NAMALWA (cell line): ENCODE results near the gene BORCS5.

Experiments
- DNase-seq: peaks from one replicate; pipeline ENCODE4 v3.0.0-alpha.2; 2015; ENCODE audit warnings: low spot score

BORCS5 gene

GRCh38 chr12:12353807-12354206 lies 3.1 kb upstream of the BORCS5 start:
- DNase-seq, result no peak

GRCh38 chr12:12356467-12356895 lies 397 bp upstream of the BORCS5 start:
- DNase-seq, result peak; percentile 24

GRCh38 chr12:12357719-12358461 lies 1.0 kb downstream of the BORCS5 start:
- DNase-seq, result peak; percentile 78

DNA sequence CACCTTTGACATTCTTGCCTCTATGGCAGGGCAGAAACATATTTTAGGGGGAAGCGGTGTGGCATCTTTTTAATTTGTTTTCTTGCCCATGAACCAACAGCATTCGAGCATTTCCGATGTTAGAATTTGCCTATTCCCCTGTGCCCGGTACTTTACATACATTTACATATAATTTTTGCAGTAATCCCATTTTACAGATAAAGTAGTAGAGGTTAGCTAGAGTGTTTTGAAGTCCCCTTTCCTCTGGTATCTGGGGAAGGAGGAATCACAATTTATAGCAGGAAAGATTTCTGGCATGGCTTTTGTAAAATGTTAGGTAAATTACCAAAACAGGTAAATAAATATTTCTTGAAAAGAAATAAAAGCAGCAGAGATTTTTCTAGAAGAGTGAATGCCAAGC lies 1.6 kb downstream of the BORCS5 start:
- peak; percentile 79 for DNase-seq

GRCh38 chr12:12364787-12365445 lies 8.0 kb downstream of the BORCS5 start:
- DNase-seq, result no peak

DNA sequence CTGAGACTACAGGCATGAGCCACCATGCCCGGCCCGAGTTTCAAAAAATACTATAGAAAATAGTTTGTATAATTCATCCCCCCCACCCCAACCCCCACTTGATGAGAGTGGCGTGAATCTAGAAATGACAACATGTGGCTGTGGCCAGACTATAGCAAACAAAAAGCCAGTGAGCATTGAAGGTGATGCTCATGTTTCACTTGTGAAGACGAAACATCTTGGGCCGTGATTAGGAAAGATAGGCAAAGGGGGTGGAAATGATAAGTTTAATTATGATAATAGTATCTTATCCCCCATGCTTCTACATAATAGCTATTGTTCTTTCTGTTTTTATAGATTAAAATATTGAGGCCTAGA lies 8.5 kb downstream of the BORCS5 start:
- no peak for DNase-seq

GRCh38 chr12:12365931-12366431 lies 9.1 kb downstream of the BORCS5 start:
- DNase-seq, result no peak

DNA sequence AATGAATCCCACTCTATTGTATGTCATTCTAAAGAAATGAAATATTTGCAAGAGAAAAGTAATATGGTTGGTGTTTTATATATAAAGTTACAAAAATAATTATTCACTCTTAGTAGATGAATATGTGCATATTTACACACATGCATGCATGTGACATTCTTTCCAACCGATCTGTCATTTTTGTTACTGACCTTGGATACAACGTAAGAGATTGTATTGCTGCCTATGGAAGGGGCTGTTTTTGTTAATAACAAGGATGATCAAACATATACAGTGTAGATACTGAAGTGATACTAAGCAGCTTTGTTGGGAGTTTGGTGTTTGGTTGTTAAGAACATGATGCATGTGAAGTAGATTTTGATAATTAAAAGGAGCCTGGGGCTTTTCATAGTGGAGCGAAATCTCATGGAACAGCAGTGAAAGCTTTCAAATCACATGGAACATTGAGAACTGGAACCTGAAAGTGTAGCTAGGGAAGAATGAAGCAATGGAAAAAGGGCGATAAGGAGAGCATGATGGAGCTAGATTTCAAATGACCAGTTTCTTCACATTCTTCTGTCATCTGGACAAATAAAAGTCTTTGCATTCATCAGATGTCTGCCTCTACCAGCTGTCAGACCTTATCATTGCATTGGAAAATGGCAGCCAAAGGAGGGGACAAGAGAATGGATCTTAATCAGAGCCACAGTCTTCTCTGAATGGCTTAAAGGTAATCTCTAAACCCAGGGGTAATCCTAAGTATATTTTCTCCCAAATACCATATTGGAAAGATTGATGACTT lies 10.0 kb downstream of the BORCS5 start:
- DNase-seq, result no peak

DNA sequence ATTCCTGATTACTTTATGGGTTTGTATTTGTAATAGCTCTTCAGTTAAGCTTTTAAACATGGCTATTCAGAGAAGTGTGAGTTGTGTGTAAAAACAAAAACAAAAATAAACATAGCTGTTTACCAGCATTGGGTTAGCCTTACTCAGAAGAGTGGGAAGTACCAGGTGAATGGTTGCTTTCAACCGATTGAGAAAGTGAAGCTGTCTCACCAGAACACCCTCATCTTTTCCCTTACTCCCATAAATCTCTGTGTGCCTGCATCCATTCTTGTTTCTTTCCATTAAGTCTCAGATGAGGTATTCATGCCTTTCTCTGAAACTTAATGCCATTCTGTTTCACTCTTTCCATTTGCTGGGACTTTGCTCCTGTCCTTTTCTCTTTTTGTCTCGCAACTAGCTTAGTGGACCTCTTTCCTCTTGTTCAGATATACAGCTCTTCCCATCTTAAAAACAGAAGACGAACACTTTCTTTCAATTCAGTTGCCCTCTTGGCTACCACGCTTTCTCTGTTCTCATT lies 10.7 kb downstream of the BORCS5 start:
- no peak for DNase-seq

- no peak for DNase-seq
These were observed 16.3 kb downstream of the BORCS5 start for GRCh38 chr12:12372946-12373722.

GRCh38 chr12:12376646-12377448 lies 20.0 kb downstream of the BORCS5 start:
- peak; percentile 90 for DNase-seq

DNA sequence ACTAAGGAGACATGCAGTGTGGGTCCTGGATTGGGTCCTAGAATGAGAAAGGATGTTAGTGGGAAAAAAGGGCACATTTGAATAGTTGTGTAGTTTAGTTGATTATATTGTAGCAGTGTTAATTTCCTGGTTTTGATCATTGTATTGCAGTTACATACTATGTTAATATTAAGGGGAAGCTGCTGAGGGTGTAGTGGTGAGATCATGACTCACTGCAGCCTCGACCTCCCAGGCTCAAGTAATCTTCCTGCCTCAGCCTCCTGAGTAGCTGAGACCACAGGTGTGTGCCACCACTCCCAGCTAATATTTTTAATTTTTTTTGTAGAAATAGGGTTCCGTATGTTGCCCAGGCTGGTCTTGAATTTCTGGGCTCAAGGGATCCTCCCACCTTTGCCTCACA lies 21.7 kb downstream of the BORCS5 start:
- DNase-seq, result no peak

GRCh38 chr12:12379831-12380730 lies 23.2 kb downstream of the BORCS5 start:
- DNase-seq, result no peak

- DNase-seq, result no peak
These were observed 24.2 kb downstream of the BORCS5 start for GRCh38 chr12:12380949-12381593.

GRCh38 chr12:12381982-12382381 lies 25.1 kb downstream of the BORCS5 start:
- no peak for DNase-seq

GRCh38 chr12:12384571-12385340 lies 27.9 kb downstream of the BORCS5 start:
- no peak for DNase-seq

GRCh38 chr12:12387501-12387900 lies 30.6 kb downstream of the BORCS5 start:
- DNase-seq, result no peak

DNA sequence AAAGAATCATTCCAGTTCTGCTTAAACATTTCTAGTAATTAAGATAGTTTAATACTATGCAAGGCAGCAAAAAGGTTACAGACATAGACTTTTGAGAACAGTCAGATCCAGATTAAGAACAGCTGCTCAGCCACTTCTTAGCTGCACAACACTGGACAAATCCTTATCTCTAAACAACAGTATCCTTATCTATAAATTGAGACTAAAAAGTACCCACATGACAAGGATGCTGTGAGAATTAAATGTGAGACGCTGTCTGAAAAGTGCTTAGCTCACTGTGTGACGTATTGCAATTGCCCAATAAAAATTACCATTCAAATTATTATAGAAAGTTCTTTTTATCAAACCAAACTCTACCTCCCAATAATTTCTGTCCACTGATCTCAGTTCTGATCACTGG lies 35.5 kb downstream of the BORCS5 start:
- no peak for DNase-seq

DNA sequence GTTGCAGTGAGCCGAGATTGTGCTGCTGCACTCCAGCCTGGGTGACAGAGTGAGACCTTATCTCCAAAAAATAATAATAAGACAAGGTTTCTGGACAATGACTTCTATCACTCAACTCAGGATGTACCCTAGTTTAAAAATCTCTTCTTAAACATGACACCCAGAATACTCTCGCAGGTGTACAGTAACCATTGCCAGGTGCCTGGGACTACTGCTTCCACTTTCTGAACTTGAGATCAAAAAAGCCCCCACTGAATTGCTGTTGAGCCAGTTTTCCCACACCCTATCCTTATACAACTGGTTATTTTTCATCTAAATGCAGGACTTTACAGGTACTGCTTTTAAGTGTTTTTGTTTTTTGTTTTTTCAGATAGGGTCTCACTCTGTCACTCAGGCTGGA lies 36.3 kb downstream of the BORCS5 start:
- no peak for DNase-seq
